ENCODE measurements around the gene NAA16.
"Not testable (repeated sequence)": the region's sequence is repeated elsewhere in the genome, so short reads cannot be mapped to it uniquely, and the experiment has no call there.

Gene NAA16

GRCh38 chr13:41354416-41354815 is 43.3 kb downstream of the NAA16 start:
- no peak for DNase-seq (ENCODE audit: low spot score)
- FAIRE-seq, result no peak

DNA sequence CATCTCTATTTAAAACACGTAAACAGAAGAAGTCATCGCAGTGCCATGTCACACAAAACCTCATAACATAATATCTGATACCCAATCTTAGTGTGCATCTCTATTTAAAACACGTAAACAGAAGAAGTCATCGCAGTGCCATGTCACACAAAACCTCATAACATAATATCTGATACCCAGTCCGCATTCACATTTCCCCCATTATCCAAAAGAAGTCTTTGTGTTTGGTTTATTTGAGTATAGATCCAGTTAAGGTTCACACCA is 45.2 kb downstream of the NAA16 start:
- not testable (repeated sequence) for FAIRE-seq; DNase-seq (ENCODE audit: low spot score)

DNA sequence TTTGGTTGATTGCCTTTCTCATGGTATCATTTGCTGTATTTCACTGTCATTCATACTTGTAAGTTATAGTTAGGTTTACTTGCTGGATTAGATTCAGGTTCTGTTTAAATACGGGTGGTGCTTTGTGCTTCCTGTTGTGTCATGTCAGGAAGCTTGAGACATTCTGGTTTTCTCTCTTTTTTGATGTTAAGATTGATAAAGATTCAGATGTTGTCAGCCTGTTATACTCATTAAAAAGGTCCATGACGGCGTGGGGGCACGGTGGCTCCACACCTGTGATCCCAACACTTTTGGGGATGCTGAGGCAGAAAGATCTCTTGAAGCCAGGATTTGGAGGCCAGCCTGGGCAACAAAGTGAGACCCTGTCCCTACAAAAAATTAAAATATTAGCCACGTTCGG is 45.7 kb downstream of the NAA16 start:
- no peak for FAIRE-seq
- DNase-seq (ENCODE audit: low spot score), result no peak

DNA sequence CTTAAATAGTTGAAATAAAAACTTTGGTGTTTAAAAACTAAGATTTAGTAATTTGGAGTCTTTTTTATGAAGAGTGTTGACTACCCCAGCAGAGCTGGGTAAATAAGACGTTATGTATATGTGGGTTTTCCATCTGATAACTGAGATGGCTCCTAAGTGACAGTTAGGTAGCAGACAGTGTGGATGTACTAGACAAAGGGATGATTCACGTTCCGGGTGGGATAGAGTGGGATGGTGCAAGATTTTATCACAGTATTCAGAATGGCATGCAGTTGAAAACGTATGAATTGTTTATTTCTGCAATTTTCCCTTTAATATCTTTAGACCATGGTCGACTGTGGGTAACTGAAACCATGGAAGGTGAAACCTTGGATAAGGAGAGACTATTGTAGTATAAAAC is 50.4 kb downstream of the NAA16 start:
- FAIRE-seq (no peak), DNase-seq (ENCODE audit: low spot score) (no peak)

- DNase-seq (ENCODE audit: low spot score) (no peak), FAIRE-seq (no peak)
These were observed 53.0 kb downstream of the NAA16 start for GRCh38 chr13:41364043-41364442.

GRCh38 chr13:41365631-41366030 is 54.6 kb downstream of the NAA16 start:
- DNase-seq (ENCODE audit: low spot score) (no peak), FAIRE-seq (no peak)

DNA sequence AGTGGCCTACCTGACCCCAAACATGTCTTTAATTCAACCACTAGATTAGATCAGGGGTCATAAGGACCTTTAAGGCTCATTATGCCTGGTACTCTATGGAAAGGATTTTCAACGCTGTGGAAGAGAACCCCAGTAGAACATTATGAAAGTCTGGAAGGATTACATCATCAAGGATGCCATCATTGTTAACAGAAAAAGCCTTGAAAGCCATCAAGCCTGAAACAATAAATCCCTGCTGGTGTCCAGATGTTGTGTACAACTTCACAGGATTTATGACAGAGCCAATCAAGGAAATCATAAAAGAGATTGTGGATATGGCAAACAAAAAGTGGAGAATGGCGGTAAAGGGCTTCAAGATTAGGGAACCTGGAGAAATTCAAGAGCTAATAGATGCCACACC is 59.7 kb downstream of the NAA16 start:
- DNase-seq (ENCODE audit: low spot score) (no peak), FAIRE-seq (no peak)

DNA sequence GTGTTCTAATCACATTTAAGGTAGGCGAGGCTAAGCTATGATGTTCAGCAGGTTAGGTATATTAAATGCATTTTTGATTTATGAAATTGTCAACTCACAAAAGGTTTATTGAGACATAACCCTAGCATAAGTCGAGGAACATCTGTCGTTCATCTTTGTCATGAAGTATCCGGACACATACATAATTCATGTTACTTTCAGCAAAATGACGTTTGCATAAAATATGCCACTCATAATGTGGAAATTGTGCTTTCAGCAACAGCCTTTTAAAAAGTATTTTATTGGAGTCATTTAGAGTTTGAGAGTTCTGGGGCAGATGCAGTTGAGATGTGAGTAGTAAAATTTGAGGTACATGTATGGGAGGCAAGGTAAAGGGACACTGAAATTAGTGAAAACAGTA is 66.4 kb downstream of the NAA16 start:
- DNase-seq (ENCODE audit: low spot score) (no peak), FAIRE-seq (no peak)

GRCh38 chr13:41382431-41382830 is 71.4 kb downstream of the NAA16 start:
- no peak for FAIRE-seq
- DNase-seq (ENCODE audit: low spot score), result no peak

GRCh38 chr13:41383386-41383785 is 72.3 kb downstream of the NAA16 start:
- DNase-seq (ENCODE audit: low spot score), result no peak
- no peak for FAIRE-seq

GRCh38 chr13:41384749-41385503 is 73.9 kb downstream of the NAA16 start:
- FAIRE-seq (no peak), DNase-seq (ENCODE audit: low spot score) (no peak)

DNA sequence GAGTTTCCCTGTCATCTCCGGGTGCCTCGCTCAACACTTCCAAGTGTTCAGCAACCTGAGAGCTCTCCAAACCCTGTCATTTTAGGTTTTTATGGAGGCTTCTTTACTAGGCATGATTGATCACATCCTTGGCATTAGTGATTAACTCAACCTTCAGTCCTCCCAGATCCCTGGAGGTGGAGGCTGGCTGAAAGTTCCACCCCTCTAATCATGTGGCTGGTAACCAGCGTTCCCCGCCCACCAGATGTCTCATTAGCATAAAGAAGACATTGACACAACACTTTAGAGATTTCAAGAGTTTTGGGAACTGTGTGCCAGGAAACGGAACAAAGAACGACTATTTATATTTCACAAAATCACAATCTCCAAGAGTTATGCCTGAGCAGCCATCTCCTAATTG is 75.1 kb downstream of the NAA16 start:
- DNase-seq (ENCODE audit: low spot score) (no peak), FAIRE-seq (no peak)

DNA sequence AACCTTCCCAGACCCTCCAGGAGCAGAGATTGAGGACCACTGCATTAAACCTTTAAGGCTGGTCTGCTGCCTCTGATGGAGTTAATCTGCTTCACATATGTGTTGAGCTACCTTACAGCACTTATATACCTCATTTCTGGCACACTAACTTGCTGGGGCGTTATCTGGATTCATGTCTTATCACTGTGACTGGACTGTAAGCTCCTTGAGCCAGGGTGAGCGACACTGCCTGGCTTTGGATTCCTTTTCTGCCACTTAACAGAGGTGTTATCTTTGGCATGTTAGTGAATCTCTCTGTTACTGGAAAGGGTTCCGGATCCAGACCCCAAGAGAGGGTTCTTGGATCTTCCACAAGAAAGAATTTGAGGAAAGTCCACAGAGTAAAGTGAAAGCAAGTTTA is 76.5 kb downstream of the NAA16 start:
- no peak for FAIRE-seq
- no peak for DNase-seq (ENCODE audit: low spot score)

- no peak for FAIRE-seq
- DNase-seq (ENCODE audit: low spot score), result no peak
These were observed 77.2 kb downstream of the NAA16 start for GRCh38 chr13:41388143-41388881.

- DNase-seq (ENCODE audit: low spot score), result no peak
- no peak for FAIRE-seq
These were observed 78.5 kb downstream of the NAA16 start for GRCh38 chr13:41389580-41389979.

DNA sequence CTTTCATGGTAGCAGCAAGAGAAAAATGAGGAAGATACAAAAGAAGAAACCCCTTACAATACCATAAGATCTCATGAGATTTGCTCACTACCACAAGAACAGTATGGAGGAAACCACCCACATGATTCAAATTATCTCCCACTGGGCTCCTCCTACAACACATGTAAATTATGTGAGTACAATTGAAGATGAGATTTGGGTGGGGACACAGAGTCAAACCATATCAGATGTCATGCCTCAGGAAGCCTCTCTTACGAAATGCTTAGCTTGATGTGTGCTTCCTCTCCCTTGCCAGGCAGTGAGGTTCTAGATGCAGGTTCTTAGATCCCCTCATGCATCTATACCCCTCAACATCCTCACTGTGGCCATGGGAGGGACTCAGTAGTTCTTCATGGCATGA is 83.1 kb downstream of the NAA16 start:
- no peak for FAIRE-seq
- DNase-seq (ENCODE audit: low spot score), result no peak

DNA sequence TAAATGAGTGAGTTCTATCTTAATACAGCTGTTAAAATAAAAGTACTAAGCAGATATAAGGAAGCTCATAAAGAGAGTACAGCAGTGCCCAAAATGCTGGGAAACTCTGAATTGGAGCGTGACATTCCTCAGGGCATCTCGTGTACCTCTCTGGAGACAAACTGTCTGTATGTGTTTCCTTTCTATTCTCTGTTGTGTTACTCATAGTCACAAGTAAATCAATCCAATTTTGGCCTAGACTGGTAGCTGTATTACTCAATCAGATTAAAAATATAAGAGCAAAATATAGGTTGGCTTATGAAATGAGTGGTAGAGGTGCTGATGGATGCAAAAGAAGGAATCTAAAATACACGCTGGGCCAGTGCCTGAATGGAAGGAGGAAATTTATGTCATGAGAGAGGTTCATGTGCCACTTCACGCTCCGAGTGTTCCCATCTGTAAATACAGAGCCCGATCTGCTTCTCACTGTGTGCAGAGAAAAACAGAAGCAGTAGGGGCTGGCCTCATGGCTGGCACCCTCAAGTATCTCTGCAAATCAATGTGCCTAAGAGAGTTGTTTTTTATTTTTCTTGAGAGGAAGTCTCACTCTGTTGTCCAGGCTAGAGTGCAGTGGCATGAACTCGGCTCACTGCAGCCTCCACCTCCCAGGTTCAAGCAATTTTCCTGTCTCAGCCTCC is 87.6 kb downstream of the NAA16 start:
- FAIRE-seq (no peak), DNase-seq (ENCODE audit: low spot score) (no peak)

DNA sequence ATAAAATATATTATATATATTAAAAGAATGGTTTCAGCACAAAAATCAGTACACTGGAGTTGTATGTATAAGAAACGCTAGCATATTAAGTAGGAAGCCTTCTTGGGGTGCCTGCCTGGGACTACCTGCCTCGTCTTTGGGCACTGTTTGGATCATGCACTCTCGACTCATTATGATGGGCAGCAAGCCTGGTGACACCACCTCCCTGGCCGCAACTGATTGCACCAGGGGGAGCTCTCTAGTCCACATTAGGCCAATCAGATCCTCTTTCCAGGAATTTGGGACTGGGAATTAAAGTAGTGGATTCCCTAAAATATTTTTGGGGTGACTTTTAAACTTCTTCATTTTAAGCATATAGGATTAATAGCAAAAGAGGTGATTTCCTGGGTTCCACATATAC is 90.3 kb downstream of the NAA16 start:
- no peak for DNase-seq (ENCODE audit: low spot score)
- FAIRE-seq, result no peak

GRCh38 chr13:41402691-41403511 is 91.8 kb downstream of the NAA16 start:
- DNase-seq (ENCODE audit: low spot score), result no peak
- FAIRE-seq, result no peak

DNA sequence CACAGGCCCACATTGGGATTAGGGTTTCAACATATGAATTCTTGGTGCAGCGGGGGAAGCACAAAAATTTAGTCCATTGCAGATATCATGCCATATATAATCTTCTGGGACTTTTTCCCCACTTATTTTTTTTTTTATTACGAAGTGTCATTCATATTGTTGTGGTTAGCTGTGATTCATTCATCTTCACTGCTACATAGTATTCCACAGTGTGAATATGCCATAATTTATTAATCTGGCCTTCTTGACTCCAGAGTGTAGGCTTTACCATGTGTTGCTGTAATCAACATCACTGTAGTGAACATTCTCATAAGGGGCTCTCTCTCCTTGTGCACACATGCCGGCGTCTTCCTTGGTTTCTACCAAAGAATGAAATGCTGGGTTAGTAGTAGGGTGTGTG is 92.9 kb downstream of the NAA16 start:
- no peak for FAIRE-seq
- no peak for DNase-seq (ENCODE audit: low spot score)

DNA sequence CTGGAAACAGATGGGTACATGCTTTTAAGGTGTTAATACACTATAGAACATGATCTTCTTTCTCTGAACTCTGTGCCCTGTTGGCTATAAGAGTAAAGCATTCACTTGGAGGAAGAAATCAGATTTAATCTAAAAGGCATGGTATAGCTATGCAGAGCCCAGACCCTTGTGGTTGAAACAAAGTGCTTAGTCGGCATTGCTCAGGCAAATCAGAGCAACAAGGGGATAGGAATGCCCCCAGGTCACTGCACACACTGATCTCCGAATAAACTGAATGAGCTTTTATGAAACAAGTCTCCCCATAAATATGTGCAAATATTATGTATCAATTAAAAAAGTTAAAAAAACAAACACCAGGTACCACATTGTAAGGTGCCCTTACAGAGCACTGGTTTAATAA is 94.3 kb downstream of the NAA16 start:
- no peak for DNase-seq (ENCODE audit: low spot score)
- FAIRE-seq, result no peak

GRCh38 chr13:41407380-41407779 is 96.3 kb downstream of the NAA16 start:
- FAIRE-seq (no peak), DNase-seq (ENCODE audit: low spot score) (no peak)

Data from RCC 7860 (cell line).